Activated CD8-positive, alpha-beta T cell treated with anti-CD3 and anti-CD28 coated beads for 36 hours (primary cell): Measurements from ENCODE around the gene CLEC16A. TPM values are rescaled to one million over a fixed set of nuclear protein-coding genes. Genes with fewer than 3 reads are reported as not detected.

Experiments used
- ATAC-seq: fragments of 200-7000 bp; cut with Tn5 transposase; one replicate; pipeline ENCODE4 v1.10.0; 2021; ENCODE audit warnings: mild to moderate bottlenecking, moderate library complexity
- CTCF ChIA-PET: fragments of 350-600 bp; sonication (Branson Sonifier 250); formaldehyde crosslinking; loops from one replicate; lab custom pipeline; 2021; ENCODE audit warnings: antibody characterized with exemption; lab: Charles Lee
- POLR2A ChIA-PET: fragments of 350-600 bp; sonication (Branson Sonifier 250); formaldehyde crosslinking; loops from one replicate; lab custom pipeline; 2021; ENCODE audit warnings: antibody characterized with exemption; lab: Charles Lee
- DNase-seq: peaks from one replicate; pipeline ENCODE4 v3.0.0-alpha.2; 2020
- H3K27ac Mint-ChIP-seq: one replicate; pipeline ENCODE4 v1.8.0; 2021; ENCODE audit warnings: mild to moderate bottlenecking, mixed read lengths
- H3K27me3 Mint-ChIP-seq: one replicate; pipeline ENCODE4 v1.8.0; 2021; ENCODE audit warnings: mixed read lengths
- H3K36me3 Mint-ChIP-seq: one replicate; pipeline ENCODE4 v1.8.0; 2021; ENCODE audit warnings: low read depth, mixed read lengths
- H3K4me1 Mint-ChIP-seq: one replicate; pipeline ENCODE4 v1.8.0; 2021; ENCODE audit warnings: low read depth, mixed read lengths
- H3K4me3 Mint-ChIP-seq: one replicate; pipeline ENCODE4 v1.8.0; 2021; ENCODE audit warnings: mild to moderate bottlenecking, moderate library complexity, mixed read lengths
- H3K9me3 Mint-ChIP-seq: one replicate; pipeline ENCODE4 v1.8.0; 2021; ENCODE audit warnings: mixed read lengths
- intact Hi-C: fragments of 100-400 bp; cut with micrococcal nuclease; formaldehyde crosslinking; loops from one replicate; pipeline ENCODE4 v1.10.0; 2022
- total RNA-seq, 2 experiments: library from RNA; stranded (reverse); gene quantifications; one replicate each; pipeline ENCODE4 v1.2.3, GENCODE V29; 2021
- TF ChIP-seq, protein P1 (sequence below): fragments of 200-600 bp; IDR thresholded peaks from one replicate; pipeline ENCODE4 v1.8.0; 2022; ENCODE audit warnings: antibody characterized with exemption, mild to moderate bottlenecking

Gene CLEC16A
- total RNA-seq, 2 experiments from 2014 or later = 20.4 to 21.7 TPM

DNA sequence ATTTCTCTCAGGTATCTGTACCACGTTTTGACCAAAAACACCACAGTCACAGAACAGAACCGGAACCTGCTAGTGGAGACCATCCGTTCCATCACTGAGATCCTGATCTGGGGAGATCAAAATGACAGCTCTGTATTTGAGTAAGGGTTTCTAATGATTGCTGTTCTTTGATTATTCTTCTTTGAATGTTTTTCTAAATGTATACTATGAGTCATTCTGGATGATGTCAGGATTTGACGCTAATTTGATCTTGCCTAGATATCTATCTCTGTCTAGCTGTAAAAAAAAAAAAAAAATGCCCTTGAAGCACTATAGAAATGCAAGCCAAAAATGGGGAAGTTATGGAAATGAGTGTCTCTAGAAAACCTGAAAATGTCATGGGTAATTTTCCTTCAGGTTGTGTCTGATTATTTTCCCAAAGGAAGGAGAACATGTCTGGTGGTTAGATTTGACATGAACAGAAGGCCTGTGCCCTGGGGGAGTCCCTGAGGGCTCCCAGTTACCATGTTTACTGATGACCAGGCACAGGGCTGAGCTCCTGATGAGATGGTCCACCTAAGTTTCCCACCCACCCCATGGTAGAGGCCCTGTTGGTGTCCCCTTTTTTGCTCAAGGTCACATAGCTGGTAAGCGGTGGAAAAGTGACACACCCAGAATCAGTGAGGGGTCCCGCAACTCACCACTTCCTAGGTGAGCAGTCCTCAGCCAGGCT is 13.6 kb downstream of the CLEC16A start:
- TF ChIP-seq, protein P1, sequence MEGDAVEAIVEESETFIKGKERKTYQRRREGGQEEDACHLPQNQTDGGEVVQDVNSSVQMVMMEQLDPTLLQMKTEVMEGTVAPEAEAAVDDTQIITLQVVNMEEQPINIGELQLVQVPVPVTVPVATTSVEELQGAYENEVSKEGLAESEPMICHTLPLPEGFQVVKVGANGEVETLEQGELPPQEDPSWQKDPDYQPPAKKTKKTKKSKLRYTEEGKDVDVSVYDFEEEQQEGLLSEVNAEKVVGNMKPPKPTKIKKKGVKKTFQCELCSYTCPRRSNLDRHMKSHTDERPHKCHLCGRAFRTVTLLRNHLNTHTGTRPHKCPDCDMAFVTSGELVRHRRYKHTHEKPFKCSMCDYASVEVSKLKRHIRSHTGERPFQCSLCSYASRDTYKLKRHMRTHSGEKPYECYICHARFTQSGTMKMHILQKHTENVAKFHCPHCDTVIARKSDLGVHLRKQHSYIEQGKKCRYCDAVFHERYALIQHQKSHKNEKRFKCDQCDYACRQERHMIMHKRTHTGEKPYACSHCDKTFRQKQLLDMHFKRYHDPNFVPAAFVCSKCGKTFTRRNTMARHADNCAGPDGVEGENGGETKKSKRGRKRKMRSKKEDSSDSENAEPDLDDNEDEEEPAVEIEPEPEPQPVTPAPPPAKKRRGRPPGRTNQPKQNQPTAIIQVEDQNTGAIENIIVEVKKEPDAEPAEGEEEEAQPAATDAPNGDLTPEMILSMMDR = no peak
- H3K4me3 Mint-ChIP-seq = no peak overlapping the region
- ATAC-seq (peak; percentile 71), DNase-seq (peak; percentile 50)
- peak overlapping the region; percentile 62 for H3K27ac Mint-ChIP-seq
- no peaks in the 10 kb centered on the region for H3K9me3 Mint-ChIP-seq
- H3K4me1 Mint-ChIP-seq = peaks cover 33% of the 10 kb centered on the region
- H3K36me3 Mint-ChIP-seq = peaks cover 15% of the 10 kb centered on the region
- POLR2A ChIA-PET = interaction anchor here (1.9 to 2.7 kb wide), 3 partner anchors 8 to 297 kb away, joined by 4 to 9 read pairs (median 6); no protein-coding TSS in a partner anchor
- intact Hi-C loops = no loop called here
- CTCF ChIA-PET = interaction anchor here (0.7 to 2.0 kb wide), 9 partner anchors 8 to 756 kb away, joined by 3 to 7 read pairs (median 4); partner anchors contain the start of gene DEXI
- H3K27me3 Mint-ChIP-seq = no peaks in the 10 kb centered on the region

DNA sequence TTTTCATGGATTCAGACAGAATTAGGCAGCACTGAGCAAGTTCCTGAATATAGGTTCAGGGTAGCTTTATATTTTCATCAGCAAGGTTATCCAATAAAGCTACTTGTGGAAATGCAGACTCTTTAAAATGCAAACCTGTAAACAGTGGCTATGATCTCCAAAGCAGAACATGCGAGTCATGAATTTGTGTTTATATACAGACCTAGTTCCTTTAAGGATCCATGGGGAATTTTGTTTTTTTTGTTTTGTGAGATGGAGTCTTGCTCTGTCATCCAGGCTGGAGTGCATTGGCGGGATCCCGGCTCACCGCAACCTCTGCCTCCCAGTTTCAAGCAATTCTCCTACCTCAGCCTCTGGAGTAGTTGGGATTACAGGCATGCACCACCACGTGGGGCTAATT is 14.8 kb downstream of the CLEC16A start:
- DNase-seq = no peak
- Mint-ChIP-seq H3K27me3 (no peaks in the 10 kb centered on the region), H3K36me3 (peaks cover 19% of the 10 kb centered on the region), H3K27ac (no peak overlapping the region), H3K4me1 (peaks cover 34% of the 10 kb centered on the region), H3K9me3 (no peaks in the 10 kb centered on the region), H3K4me3 (no peak overlapping the region)
- POLR2A ChIA-PET = interaction anchor here (0.6 to 2.7 kb wide), 4 partner anchors 9 to 839 kb away, joined by 3 to 9 read pairs (median 4); no protein-coding TSS in a partner anchor
- TF ChIP-seq, protein P1 = no peak
- CTCF ChIA-PET = interaction anchor here (0.7 to 1.9 kb wide), 9 partner anchors 9 to 573 kb away, joined by 3 to 5 read pairs (median 3); no protein-coding TSS in a partner anchor
- no peak for ATAC-seq
- intact Hi-C loops = no loop called here

GRCh38 chr16:10961231-10961630 is 16.9 kb downstream of the CLEC16A start:
- no peaks in the 10 kb centered on the region for H3K27me3 Mint-ChIP-seq
- ATAC-seq (no peak), DNase-seq (no peak)
- peaks cover 29% of the 10 kb centered on the region for H3K36me3 Mint-ChIP-seq
- H3K9me3 Mint-ChIP-seq = peaks cover 5% of the 10 kb centered on the region
- intact Hi-C loops = no loop called here
- CTCF ChIA-PET = interaction anchor here (0.7 to 6.7 kb wide), 4 partner anchors 10 to 442 kb away, joined by 3 to 121 read pairs (median 34); no protein-coding TSS in a partner anchor
- peaks cover 42% of the 10 kb centered on the region for H3K4me1 Mint-ChIP-seq
- no peak overlapping the region for H3K27ac Mint-ChIP-seq
- H3K4me3 Mint-ChIP-seq = no peak overlapping the region
- POLR2A ChIA-PET = no interaction called here
- TF ChIP-seq, protein P1 = no peak

DNA sequence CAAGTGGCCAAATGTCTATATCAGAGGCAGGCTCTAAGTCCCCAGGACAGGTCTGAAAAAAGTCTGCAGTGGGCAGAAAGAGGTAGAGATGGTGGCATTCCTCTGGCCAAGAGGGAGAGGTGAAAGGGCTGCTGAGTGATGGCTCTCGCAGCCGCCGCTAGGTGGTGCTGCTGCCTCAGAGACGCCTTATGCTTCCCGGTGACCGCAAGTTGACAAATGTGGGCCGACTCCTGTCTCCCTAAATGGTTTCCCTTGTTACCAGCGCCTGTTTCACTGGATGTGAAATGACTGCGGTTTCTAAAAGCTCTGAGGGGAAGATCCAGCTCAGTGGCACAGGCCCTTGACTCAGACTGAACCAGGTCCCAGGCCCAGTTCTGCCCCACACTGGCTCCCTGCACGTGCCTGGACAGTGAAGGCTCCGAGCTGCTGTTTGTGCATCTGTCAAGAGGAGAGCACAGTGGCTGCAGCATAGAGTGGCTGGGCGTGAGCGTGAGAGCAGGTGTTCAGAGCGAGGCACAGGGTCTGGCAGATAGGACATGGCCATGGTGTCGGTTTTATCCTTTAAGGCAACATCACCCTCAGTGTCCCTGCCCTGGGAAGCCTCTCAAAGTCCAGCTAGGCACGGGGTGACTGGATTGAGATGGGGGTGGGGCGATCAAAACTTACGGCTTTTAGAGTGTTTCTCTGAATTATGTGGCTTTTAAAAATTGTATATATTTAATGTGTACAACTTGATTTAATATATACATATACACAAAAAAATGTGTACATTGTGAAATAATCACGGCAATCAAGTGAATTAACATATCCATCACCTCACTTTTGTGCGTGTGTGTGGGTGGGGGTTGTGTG is 19.9 kb downstream of the CLEC16A start:
- DNase-seq (peak; percentile 85), ATAC-seq (peak; percentile 47)
- peak overlapping the region; percentile 92 for H3K27ac Mint-ChIP-seq
- H3K4me3 Mint-ChIP-seq = no peak overlapping the region
- TF ChIP-seq, protein P1 = peak; percentile 99
- H3K36me3 Mint-ChIP-seq = peaks cover 36% of the 10 kb centered on the region
- POLR2A ChIA-PET = interaction anchor here (0.8 to 8.3 kb wide), 9 partner anchors 20 to 387 kb away, joined by 3 to 94 read pairs (median 4); partner anchors contain the start of genes CLEC16A and SOCS1
- intact Hi-C loops = no loop called here
- H3K27me3 Mint-ChIP-seq = no peaks in the 10 kb centered on the region
- CTCF ChIA-PET = interaction anchor here (0.5 to 6.7 kb wide), 81 partner anchors 11 to 1103 kb away, joined by 3 to 121 read pairs (median 4); partner anchors contain the start of genes CLEC16A, DEXI, SOCS1 and TNP2
- peaks cover 8% of the 10 kb centered on the region for H3K9me3 Mint-ChIP-seq
- peaks cover 42% of the 10 kb centered on the region for H3K4me1 Mint-ChIP-seq
